Nephron progenitor cell (in vitro differentiated cells): ENCODE measurements around the gene MYL9.

Source experiments
- DNase-seq: peaks from one replicate; pipeline ENCODE4 v3.0.0; 2021
- H3K27ac Mint-ChIP-seq: 2 replicates; pipeline ENCODE4 v1.8.0; 2021; ENCODE audit warnings: mild to moderate bottlenecking, moderate library complexity, mixed read lengths
- H3K27me3 Mint-ChIP-seq: 2 replicates; pipeline ENCODE4 v1.8.0; 2021; ENCODE audit warnings: mild to moderate bottlenecking, low read depth, mixed read lengths; ENCODE audit not compliant: poor library complexity
- H3K36me3 Mint-ChIP-seq: 2 replicates; pipeline ENCODE4 v1.8.0; 2021; ENCODE audit warnings: low read depth, mixed read lengths
- H3K4me1 Mint-ChIP-seq: 2 replicates; pipeline ENCODE4 v1.8.0; 2021; ENCODE audit warnings: mixed read lengths
- H3K4me3 Mint-ChIP-seq: 2 replicates; pipeline ENCODE4 v1.8.0; 2021; ENCODE audit warnings: mild to moderate bottlenecking, moderate library complexity, mixed read lengths
- H3K9me3 Mint-ChIP-seq: 2 replicates; pipeline ENCODE4 v1.8.0; 2021; ENCODE audit warnings: mild to moderate bottlenecking, moderate library complexity, mixed read lengths
- CTCF ChIP-seq: fragments of 200-600 bp; sonication (generic); IDR thresholded peaks from 2 replicates; pipeline ENCODE4 v1.5.0; 2021; ENCODE audit warnings: antibody characterized with exemption

The MYL9 gene

GRCh38 chr20:36582322-36582721, 41.0 kb downstream of the MYL9 start:
- Mint-ChIP-seq H3K27me3 (no peaks in the 10 kb centered on the region), H3K27ac (no peak overlapping the region), H3K4me3 (no peak overlapping the region), H3K4me1 (peaks cover 5% of the 10 kb centered on the region), H3K9me3 (no peaks in the 10 kb centered on the region), H3K36me3 (peaks cover 53% of the 10 kb centered on the region)
- no peak for TF ChIP-seq CTCF
- DNase-seq = no peak

- Mint-ChIP-seq H3K4me3 (no peak overlapping the region), H3K9me3 (no peaks in the 10 kb centered on the region), H3K4me1 (peaks cover 5% of the 10 kb centered on the region), H3K27me3 (no peaks in the 10 kb centered on the region), H3K27ac (no peak overlapping the region), H3K36me3 (peaks cover 58% of the 10 kb centered on the region)
- DNase-seq = no peak
- TF ChIP-seq CTCF = no peak
Observed at GRCh38 chr20:36582821-36583220, 41.5 kb downstream of the MYL9 start.

- Mint-ChIP-seq H3K36me3 (peaks cover 60% of the 10 kb centered on the region), H3K27ac (peak overlapping the region; percentile 90), H3K27me3 (no peaks in the 10 kb centered on the region), H3K4me1 (peaks cover 5% of the 10 kb centered on the region), H3K4me3 (no peak overlapping the region), H3K9me3 (no peaks in the 10 kb centered on the region)
- TF ChIP-seq CTCF = no peak
- no peak for DNase-seq
Observed at GRCh38 chr20:36584018-36584481, 42.7 kb downstream of the MYL9 start.

- Mint-ChIP-seq H3K9me3 (no peaks in the 10 kb centered on the region), H3K36me3 (peaks cover 60% of the 10 kb centered on the region), H3K4me3 (no peak overlapping the region), H3K4me1 (peaks cover 5% of the 10 kb centered on the region), H3K27me3 (peaks cover 4% of the 10 kb centered on the region), H3K27ac (peak overlapping the region; percentile 69)
- DNase-seq = no peak
- TF ChIP-seq CTCF = no peak
Observed at GRCh38 chr20:36585410-36586125, 44.2 kb downstream of the MYL9 start.

GRCh38 chr20:36587388-36588070, 46.2 kb downstream of the MYL9 start:
- H3K9me3 Mint-ChIP-seq = no peaks in the 10 kb centered on the region
- DNase-seq = no peak
- H3K36me3 Mint-ChIP-seq = peaks cover 71% of the 10 kb centered on the region
- H3K27me3 Mint-ChIP-seq = peaks cover 4% of the 10 kb centered on the region
- H3K4me3 Mint-ChIP-seq = no peak overlapping the region
- peak overlapping the region; percentile 12 for H3K27ac Mint-ChIP-seq
- H3K4me1 Mint-ChIP-seq = peaks cover 5% of the 10 kb centered on the region
- no peak for TF ChIP-seq CTCF
